PC-9 (cell line): Measurements from ENCODE around the gene KCNN3. TPM values are rescaled to one million over a fixed set of nuclear protein-coding genes. Genes with fewer than 3 reads are reported as not detected.

ENCODE experiments used
- BruUV-seq: library from RNA; stranded (reverse); fragments of 400-500 nt; replicated peaks from 2 replicates; lab custom pipeline; 2021; lab: Mats Ljungman, UMichigan
- CTCF ChIA-PET: fragments of 300-600 bp; sonication (Branson Sonifier 250); formaldehyde crosslinking; loops from one replicate; lab custom pipeline; 2022; ENCODE audit warnings: antibody characterized with exemption; lab: Charles Lee
- POLR2A ChIA-PET: fragments of 300-600 bp; sonication (Branson Sonifier 250); formaldehyde crosslinking; loops from one replicate; lab custom pipeline; 2022; ENCODE audit warnings: antibody characterized with exemption; ENCODE audit not compliant: unreplicated experiment; lab: Charles Lee
- DNase-seq, 2 experiments: peaks; one replicate each; pipeline versions ENCODE4 v3.0.0 to v3.0.0-alpha.2; 2015 to 2022; ENCODE audit warnings: mixed read lengths in 1 of 2
- H2AFZ ChIP-seq: fragments of 200-600 bp; sonication (generic); 2 replicates; pipeline ENCODE4 v1.8.1; 2017; ENCODE audit warnings: antibody characterized with exemption
- H3F3A ChIP-seq: fragments of 200-600 bp; sonication (generic); 2 replicates; pipeline ENCODE4 v1.8.1; 2017; ENCODE audit warnings: antibody characterized with exemption, mild to moderate bottlenecking, low read depth; ENCODE audit not compliant: insufficient read depth
- H3K27ac ChIP-seq: fragments of 200-600 bp; sonication (generic); 2 replicates; pipeline ENCODE4 v1.6.1; 2016; ENCODE audit warnings: mixed run types
- H3K27me3 ChIP-seq: fragments of 200-600 bp; sonication (generic); 2 replicates; pipeline ENCODE4 v1.6.1; 2016; ENCODE audit warnings: low read depth, mixed run types; ENCODE audit not compliant: insufficient read depth
- H3K36me3 ChIP-seq: fragments of 200-600 bp; sonication (generic); 2 replicates; pipeline ENCODE4 v1.6.1; 2016; ENCODE audit warnings: low read depth, mixed run types
- H3K4me1 ChIP-seq: fragments of 200-600 bp; sonication (generic); replicated peaks from 2 replicates; pipeline ENCODE4 v1.6.1; 2016; ENCODE audit warnings: mixed run types; ENCODE audit not compliant: insufficient read depth
- H3K4me2 ChIP-seq: fragments of 200-600 bp; sonication (generic); 2 replicates; pipeline ENCODE4 v1.6.1; 2017; ENCODE audit warnings: mixed run types
- H3K4me3 ChIP-seq: fragments of 200-600 bp; sonication (generic); 2 replicates; pipeline ENCODE4 v1.6.1; 2016; ENCODE audit warnings: mixed run types
- H3K79me2 ChIP-seq: fragments of 200-600 bp; sonication (generic); 2 replicates; pipeline ENCODE4 v1.6.1; 2017; ENCODE audit warnings: low read depth, mixed run types
- H3K9me2 ChIP-seq: fragments of 200-600 bp; sonication (generic); 2 replicates; pipeline ENCODE4 v1.8.1; 2017; ENCODE audit warnings: mild to moderate bottlenecking; ENCODE audit not compliant: insufficient read depth
- H3K9me3 ChIP-seq: fragments of 200-600 bp; sonication (generic); 2 replicates; pipeline ENCODE4 v1.8.1; 2016; ENCODE audit warnings: low read depth; ENCODE audit not compliant: insufficient read depth
- H4K20me1 ChIP-seq: fragments of 200-600 bp; sonication (generic); 2 replicates; pipeline ENCODE4 v1.8.1; 2017; ENCODE audit not compliant: insufficient read depth
- EZH2 ChIP-seq: fragments of 200-600 bp; sonication (generic); IDR thresholded peaks from 2 replicates; pipeline ENCODE4 v1.8.0; 2017; ENCODE audit warnings: antibody characterized with exemption, low read depth
- intact Hi-C: fragments of 100-400 bp; cut with micrococcal nuclease; formaldehyde crosslinking; loops from one replicate; pipeline ENCODE4 v1.10.0; 2022; ENCODE audit not compliant: unreplicated experiment
- total RNA-seq: library from RNA; stranded (reverse); gene quantifications from 2 replicates; pipeline ENCODE4 v1.2.3, GENCODE V29; 2021
- TF ChIP-seq, protein P1 (sequence below): fragments of 200-600 bp; sonication (generic); conservative IDR thresholded peaks from 2 replicates; pipeline ENCODE4 v1.6.1; 2017; ENCODE audit warnings: mixed run types, antibody characterized with exemption, mild to moderate bottlenecking, moderate library complexity

Gene KCNN3
- total RNA-seq, 1 experiment from 2014 or later = 1.1 TPM

DNA sequence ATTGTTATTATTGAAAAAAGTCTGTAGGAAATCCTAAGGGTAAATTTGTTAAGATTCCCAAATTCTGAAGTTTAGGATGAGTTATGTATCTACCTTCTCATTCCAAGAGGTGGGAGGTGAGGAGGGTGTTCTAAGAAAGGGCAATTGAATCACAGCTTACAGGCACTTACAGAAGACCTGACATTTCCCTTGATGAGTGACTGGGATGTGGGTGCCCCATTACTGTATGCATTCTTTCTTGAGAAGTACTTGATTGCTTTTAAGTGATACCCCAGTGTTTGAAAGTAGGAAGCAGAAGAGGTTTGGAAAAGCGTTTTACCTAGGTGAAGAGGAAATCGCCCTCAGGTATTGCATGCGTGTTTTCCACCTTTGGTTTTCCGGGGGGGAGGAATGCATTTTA, 175.1 kb downstream of the KCNN3 start:
- Histone ChIP-seq H3K4me1 (no peaks in the 10 kb centered on the region), H3K27me3 (peaks cover 57% of the 10 kb centered on the region), H3K27ac (no peak overlapping the region), H3F3A (no peaks in the 10 kb centered on the region), H3K4me3 (no peak overlapping the region), H3K79me2 (no peaks in the 10 kb centered on the region), H3K9me3 (no peaks in the 10 kb centered on the region), H3K9me2 (no peaks in the 10 kb centered on the region), H3K36me3 (no peaks in the 10 kb centered on the region), H4K20me1 (no peaks in the 10 kb centered on the region), H2AFZ (no peak overlapping the region), H3K4me2 (no peak overlapping the region)
- TF ChIP-seq, protein P1, sequence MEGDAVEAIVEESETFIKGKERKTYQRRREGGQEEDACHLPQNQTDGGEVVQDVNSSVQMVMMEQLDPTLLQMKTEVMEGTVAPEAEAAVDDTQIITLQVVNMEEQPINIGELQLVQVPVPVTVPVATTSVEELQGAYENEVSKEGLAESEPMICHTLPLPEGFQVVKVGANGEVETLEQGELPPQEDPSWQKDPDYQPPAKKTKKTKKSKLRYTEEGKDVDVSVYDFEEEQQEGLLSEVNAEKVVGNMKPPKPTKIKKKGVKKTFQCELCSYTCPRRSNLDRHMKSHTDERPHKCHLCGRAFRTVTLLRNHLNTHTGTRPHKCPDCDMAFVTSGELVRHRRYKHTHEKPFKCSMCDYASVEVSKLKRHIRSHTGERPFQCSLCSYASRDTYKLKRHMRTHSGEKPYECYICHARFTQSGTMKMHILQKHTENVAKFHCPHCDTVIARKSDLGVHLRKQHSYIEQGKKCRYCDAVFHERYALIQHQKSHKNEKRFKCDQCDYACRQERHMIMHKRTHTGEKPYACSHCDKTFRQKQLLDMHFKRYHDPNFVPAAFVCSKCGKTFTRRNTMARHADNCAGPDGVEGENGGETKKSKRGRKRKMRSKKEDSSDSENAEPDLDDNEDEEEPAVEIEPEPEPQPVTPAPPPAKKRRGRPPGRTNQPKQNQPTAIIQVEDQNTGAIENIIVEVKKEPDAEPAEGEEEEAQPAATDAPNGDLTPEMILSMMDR = no peak
- TF ChIP-seq EZH2 = no peak
- BruUV-seq = no TSS peak
- POLR2A ChIA-PET = no interaction called here
- intact Hi-C loops = loop anchor here (10.0 kb wide), 1 partner anchor 70 kb away; no protein-coding TSS in a partner anchor
- CTCF ChIA-PET = no interaction called here
- DNase-seq = no peak

DNA sequence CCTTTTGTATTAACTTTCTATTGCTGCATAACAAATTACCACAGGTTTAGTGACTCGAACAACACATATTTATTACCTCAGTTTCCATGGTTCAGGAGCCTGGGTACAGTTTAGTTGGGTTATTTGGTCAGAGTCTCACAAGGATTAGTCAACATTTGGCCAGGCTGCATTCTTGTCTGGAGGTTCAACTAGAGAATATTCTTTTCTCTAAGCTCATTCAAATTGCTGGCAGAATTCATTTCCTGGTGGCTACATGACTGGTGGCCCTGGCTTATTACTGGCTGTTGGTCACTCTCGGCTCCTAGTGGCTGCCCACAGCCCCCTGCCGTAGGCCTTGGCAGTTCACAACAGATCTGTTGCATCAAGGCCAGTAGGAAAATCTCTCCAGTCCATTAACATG, 181.0 kb downstream of the KCNN3 start:
- no TSS peak for BruUV-seq
- CTCF ChIA-PET = no interaction called here
- H3K27me3 ChIP-seq = peaks cover 75% of the 10 kb centered on the region

DNA sequence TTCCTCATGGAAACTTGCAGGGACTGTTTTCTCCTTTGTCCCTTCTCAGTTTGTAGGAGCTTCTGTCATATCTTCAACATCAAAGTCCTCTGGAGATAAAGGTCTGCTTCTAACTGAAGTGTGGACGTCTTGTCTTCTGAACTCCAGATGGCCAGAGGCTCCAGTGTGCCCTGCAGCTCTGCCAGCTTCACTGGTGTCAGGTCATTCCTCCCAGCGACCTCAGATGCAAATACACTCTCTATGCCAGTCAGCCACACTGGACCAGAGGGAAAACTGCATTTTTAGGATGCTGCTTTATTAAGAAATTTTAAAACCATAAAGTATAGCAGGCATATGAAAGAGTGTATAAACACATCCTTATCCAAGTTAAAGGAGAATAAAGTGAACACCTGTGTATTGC, 183.6 kb downstream of the KCNN3 start:
- Histone ChIP-seq H2AFZ (no peak overlapping the region), H3K36me3 (no peaks in the 10 kb centered on the region), H3F3A (no peaks in the 10 kb centered on the region), H3K27ac (no peak overlapping the region), H3K4me1 (no peaks in the 10 kb centered on the region), H3K9me3 (no peaks in the 10 kb centered on the region), H3K79me2 (no peaks in the 10 kb centered on the region), H3K4me2 (no peak overlapping the region), H4K20me1 (no peaks in the 10 kb centered on the region), H3K4me3 (no peak overlapping the region), H3K27me3 (peaks cover 78% of the 10 kb centered on the region), H3K9me2 (no peaks in the 10 kb centered on the region)
- BruUV-seq = no TSS peak
- POLR2A ChIA-PET = no interaction called here
- no peak for TF ChIP-seq EZH2
- TF ChIP-seq, protein P1 = no peak
- DNase-seq = no peak
- intact Hi-C loops = no loop called here
- CTCF ChIA-PET = no interaction called here

More for the DNA sequence above, 181.0 kb downstream of the KCNN3 start:
- Histone ChIP-seq H3K27ac (no peak overlapping the region), H3K4me3 (no peak overlapping the region), H3K4me2 (no peak overlapping the region), H3K9me3 (no peaks in the 10 kb centered on the region), H3F3A (no peaks in the 10 kb centered on the region), H3K79me2 (no peaks in the 10 kb centered on the region), H3K36me3 (no peaks in the 10 kb centered on the region), H4K20me1 (no peaks in the 10 kb centered on the region), H3K4me1 (no peaks in the 10 kb centered on the region), H3K9me2 (no peaks in the 10 kb centered on the region), H2AFZ (no peak overlapping the region)
- intact Hi-C loops = no loop called here
- TF ChIP-seq, protein P1 = no peak
- TF ChIP-seq EZH2 = no peak
- DNase-seq = no peak
- POLR2A ChIA-PET = no interaction called here
